Measurements from ENCODE around the gene SFSWAP.
"Not testable (repeated sequence)": the region's sequence is repeated elsewhere in the genome, so short reads cannot be mapped to it uniquely, and the experiment has no call there.

- not testable (repeated sequence) for TF ChIP-seq POLR2AphosphoS5 (IDR thresholded peaks at IDR 0.05; ENCODE audit: low read depth); CTCF (IDR thresholded peaks at IDR 0.05; ENCODE audit: insufficient read depth, low read length); GABPA (IDR thresholded peaks at IDR 0.05; ENCODE audit: low read depth)
Observed at GRCh38 chr12:131681746-131682509, 29.0 kb upstream of the SFSWAP start.

Data from HL-60 (cell line).